Tibial artery (tissue), 4 donors: Measurements from ENCODE around the gene TRMT10C.
A peak's percentile ranks its signal among the peaks of the same experiment; 100 is the strongest.

Experiments used
- DNase-seq, 2 donors: peaks; one replicate each; pipeline ENCODE4 v3.0.0-alpha.2; 2019
- H3K27ac ChIP-seq, 2 donors: fragments of 200-600 bp; sonication (generic) in 1 of 2; 1 replicate in 1 of 2; 2 replicates in 1 of 2; pipeline ENCODE4 v1.5.1; 2018 to 2019; ENCODE audit warnings: mild to moderate bottlenecking in 1 of 2
- H3K27me3 ChIP-seq, 2 donors: fragments of 200-600 bp; sonication (generic) in 1 of 2; one replicate each; pipeline versions ENCODE4 v1.5.1 to v1.6.0; 2016 to 2019
- H3K36me3 ChIP-seq, 3 donors: fragments of 200-600 bp; sonication (generic) in 2 of 3; one replicate each; pipeline ENCODE4 v1.5.1; 2016 to 2019; ENCODE audit warnings: mild to moderate bottlenecking in 2 of 3
- H3K4me1 ChIP-seq, 4 donors: fragments of 200-600 bp; sonication (generic) in 2 of 4; 1 replicate in 3 of 4; 2 replicates in 1 of 4; pipeline ENCODE4 v1.5.1; 2016 to 2019
- H3K4me3 ChIP-seq, 2 donors: fragments of 200-600 bp; sonication (generic) in 1 of 2; 1 replicate in 1 of 2; 2 replicates in 1 of 2; pipeline ENCODE4 v1.5.1; 2018 to 2019; ENCODE audit warnings: mild to moderate bottlenecking in 2 of 2
- H3K9me3 ChIP-seq, 3 donors: fragments of 200-600 bp; sonication (generic) in 1 of 3; one replicate each; pipeline ENCODE4 v1.5.1; 2016 to 2019
- intact Hi-C: fragments of 100-400 bp; cut with DNase I; formaldehyde crosslinking; loops from one replicate; pipeline ENCODE4 v1.15.0; 2023; ENCODE audit warnings: low total_unique reads
- TF ChIP-seq, protein P1 (sequence below), 2 experiments: fragments of 200-600 bp in 1 of 2; fragments of 450-650 bp in 1 of 2; IDR thresholded peaks; one replicate each; pipeline ENCODE4 v1.5.1; 2017 to 2019; ENCODE audit warnings: antibody characterized with exemption in 2 of 2, mild to moderate bottlenecking in 1 of 2, moderate library complexity in 1 of 2

The TRMT10C gene

DNA sequence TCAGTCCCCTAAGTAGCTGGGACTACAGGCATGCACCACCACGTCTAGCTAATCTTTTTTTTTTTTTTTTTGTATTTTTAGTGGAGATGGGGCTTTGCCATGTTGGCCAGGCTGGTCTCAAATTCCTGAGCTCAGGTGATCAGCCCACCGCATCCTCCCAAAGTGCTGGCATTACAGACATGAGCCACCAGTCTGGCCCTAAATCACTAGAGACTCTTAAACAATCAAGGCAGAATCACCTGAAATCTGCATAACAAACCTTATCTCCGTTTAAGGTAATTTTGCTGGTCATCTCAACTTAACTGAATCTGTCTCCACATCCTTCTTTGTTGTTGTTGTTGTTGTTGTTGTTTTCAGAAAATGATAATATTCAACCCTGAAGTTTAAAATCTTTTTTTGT lies 5.6 kb upstream of the TRMT10C start:
- no peak overlapping the region for H3K27ac ChIP-seq
- H3K4me1 ChIP-seq: no peaks in the 10 kb centered on the region
- intact Hi-C loops: no loop called here
- H3K27me3 ChIP-seq: peaks cover 0 to 11% of the 10 kb centered on the region in 2 donors
- no peaks in the 10 kb centered on the region for H3K9me3 ChIP-seq
- TF ChIP-seq, protein P1, sequence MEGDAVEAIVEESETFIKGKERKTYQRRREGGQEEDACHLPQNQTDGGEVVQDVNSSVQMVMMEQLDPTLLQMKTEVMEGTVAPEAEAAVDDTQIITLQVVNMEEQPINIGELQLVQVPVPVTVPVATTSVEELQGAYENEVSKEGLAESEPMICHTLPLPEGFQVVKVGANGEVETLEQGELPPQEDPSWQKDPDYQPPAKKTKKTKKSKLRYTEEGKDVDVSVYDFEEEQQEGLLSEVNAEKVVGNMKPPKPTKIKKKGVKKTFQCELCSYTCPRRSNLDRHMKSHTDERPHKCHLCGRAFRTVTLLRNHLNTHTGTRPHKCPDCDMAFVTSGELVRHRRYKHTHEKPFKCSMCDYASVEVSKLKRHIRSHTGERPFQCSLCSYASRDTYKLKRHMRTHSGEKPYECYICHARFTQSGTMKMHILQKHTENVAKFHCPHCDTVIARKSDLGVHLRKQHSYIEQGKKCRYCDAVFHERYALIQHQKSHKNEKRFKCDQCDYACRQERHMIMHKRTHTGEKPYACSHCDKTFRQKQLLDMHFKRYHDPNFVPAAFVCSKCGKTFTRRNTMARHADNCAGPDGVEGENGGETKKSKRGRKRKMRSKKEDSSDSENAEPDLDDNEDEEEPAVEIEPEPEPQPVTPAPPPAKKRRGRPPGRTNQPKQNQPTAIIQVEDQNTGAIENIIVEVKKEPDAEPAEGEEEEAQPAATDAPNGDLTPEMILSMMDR (IDR thresholded peaks at IDR 0.05): no peak
- H3K36me3 ChIP-seq: no peaks in the 10 kb centered on the region
- DNase-seq: no peak
- no peak overlapping the region for H3K4me3 ChIP-seq

DNA sequence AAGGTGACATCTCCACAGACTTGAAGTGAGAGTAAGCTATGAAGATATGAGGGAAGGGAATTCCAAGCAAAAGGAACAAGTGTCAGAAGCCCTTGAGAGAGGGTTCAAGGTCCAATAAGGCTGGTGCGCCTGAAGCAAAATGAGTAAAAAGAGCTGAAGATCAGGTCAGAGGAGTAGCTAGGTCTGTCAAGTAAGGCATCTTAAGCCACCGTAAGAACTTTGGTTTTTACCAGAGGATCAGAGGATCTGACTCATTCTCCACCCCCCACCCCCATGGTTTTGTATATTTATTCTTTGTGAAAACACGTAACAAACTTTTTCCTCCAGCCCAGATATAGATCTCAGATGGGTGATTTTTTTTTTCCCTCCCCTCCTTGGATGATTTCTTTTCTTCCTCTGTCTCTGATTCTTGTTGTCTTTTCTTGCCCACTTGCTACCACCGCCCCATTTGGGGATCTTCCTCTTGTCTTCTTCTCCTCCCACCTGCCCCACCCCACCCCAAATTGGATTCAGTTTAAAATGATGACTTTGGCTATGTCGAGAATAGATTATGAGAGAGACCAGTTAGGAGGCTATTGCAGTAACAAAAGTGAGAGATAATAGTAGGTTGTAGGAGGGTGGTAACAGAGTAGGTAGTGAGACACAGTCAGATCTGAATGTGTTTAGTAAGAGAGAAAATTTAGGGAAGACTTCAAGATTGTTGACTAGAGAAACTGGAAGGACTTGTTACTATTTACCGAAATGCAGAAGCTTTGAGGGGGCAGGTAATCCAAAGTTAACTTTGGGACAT lies 6.1 kb downstream of the TRMT10C start:
- TF ChIP-seq, protein P1 (IDR thresholded peaks at IDR 0.05): no peak
- intact Hi-C loops: no loop called here
- Histone ChIP-seq H3K27ac (no peak overlapping the region), H3K27me3 (no peaks in the 10 kb centered on the region), H3K36me3 (peaks cover 13 to 26% (median 25%) of the 10 kb centered on the region in 3 donors), H3K4me1 (peaks cover 0 to 9% (median 5%) of the 10 kb centered on the region in 4 donors), H3K9me3 (no peaks in the 10 kb centered on the region), H3K4me3 (no peak overlapping the region)
- DNase-seq: no peak

DNA sequence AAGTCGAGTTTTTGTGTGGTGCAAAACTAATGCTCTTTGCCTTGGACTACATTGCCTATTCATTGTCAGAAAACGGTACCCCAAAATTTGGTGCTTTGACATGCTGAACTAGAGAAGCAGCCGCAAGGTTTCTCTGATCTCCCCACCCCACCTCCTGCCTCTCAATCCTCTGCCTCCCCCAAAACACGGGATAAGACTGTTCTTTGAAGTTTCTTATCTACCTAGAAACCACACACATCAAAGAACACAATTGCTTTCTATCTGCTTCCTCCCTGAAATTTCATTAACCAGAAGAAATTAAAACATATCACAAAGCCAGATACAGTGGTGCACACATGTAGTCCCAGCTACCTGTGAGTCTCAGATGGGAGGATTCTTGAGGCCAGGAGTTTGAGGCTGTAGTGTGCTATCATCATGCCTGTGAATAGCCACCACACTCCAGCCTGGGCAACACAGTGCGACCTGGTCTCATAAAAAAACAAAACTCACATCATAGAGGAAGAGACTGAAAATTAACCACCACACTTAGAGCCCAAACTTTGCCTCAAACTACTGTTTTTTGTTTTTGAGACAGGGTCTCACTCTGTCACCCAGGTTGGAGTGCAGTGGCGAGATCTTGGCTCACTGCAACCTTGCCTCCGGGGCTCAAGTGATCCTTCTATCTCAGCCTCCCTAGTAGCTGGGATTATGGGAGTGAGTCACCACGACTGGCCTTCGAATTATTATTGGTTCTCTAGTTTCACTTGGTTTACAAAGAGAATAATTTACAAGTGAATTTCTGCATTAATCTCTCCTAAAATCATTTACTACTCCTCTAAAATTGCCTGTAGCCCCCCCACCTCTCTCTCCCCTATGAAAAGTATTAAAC lies 9.6 kb downstream of the TRMT10C start:
- no peak for DNase-seq
- Histone ChIP-seq H3K27ac (no peak overlapping the region), H3K9me3 (no peaks in the 10 kb centered on the region), H3K4me3 (no peak overlapping the region), H3K4me1 (peaks cover 0 to 21% (median 6%) of the 10 kb centered on the region in 4 donors), H3K27me3 (no peaks in the 10 kb centered on the region), H3K36me3 (peaks cover 0 to 14% (median 12%) of the 10 kb centered on the region in 3 donors)
- TF ChIP-seq, protein P1 (IDR thresholded peaks at IDR 0.05): no peak
- intact Hi-C loops: loop anchor here (5.0 to 10.0 kb wide), 3 partner anchors 59 to 516 kb away; partner anchors contain the start of genes SENP7 and ZBTB11

DNA sequence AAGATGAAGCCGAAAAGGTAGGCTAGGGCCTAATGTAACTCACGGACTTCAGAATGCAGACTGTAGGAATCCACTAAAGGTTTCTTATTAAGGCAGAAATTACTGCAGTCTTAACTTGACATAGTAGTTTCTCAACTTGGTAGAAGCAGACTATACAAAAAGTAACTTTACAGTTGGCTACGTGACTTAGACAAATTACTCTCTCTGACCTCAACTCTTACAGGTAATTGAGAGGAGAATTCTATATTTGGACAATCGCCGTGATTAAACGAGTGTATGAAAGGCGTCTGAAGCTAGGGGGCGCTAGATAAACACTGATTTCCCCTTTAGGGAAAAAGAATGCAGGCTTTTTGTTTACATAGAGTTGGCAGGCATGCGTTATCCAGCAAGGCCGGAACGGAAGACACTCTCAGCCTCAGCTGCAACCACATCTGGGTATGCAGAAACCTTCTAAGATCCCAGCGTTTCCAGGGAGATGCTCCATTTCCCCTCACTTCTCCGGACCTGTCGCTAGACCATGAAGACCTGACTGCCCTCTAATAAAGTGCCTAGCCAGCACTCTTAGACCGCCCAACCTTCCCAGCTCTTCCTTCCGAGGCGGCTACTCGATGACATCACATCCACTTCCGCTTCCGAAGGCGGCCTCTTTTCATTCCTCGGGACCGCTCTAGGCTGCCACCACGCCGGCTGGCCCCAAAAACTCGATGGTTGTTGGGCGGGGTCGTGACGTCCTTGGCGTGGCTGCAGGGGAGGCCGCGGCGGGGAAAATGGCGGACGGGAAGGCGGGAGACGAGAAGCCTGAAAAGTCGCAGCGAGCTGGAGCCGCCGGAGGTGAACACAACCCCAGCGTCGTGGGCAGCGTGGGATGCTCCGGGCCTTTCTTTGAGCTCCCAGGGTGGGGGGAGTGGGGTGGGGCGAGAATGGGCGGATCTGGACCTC lies 12.1 kb downstream of the TRMT10C start, which contains the start of gene PCNP:
PCNP (plus strand) TSS at position 732 of the 939 bp plus-strand sequence; CDS start at position 768, 36 bp downstream.
- TF ChIP-seq, protein P1 (IDR thresholded peaks at IDR 0.05): peak; percentile 86 to 92
- H3K27ac ChIP-seq: peak within 1 kb of the TSS; percentile 95 to 97
- H3K27me3 ChIP-seq: no peaks in the 10 kb centered on the region
- intact Hi-C loops: loop anchor here (5.0 to 10.0 kb wide), 3 partner anchors 61 to 514 kb away; partner anchors contain the start of genes SENP7 and ZBTB11
- H3K4me3 ChIP-seq: peak within 1 kb of the TSS; percentile 75 to 87
- DNase-seq: peak; percentile 99
- H3K9me3 ChIP-seq: no peaks in the 10 kb centered on the region
- H3K4me1 ChIP-seq: peaks cover 0 to 43% (median 21%) of the 10 kb centered on the region in 4 donors
- peaks cover 0 to 8% (median 5%) of the 10 kb centered on the region in 3 donors for H3K36me3 ChIP-seq
